Measurements from ENCODE around the gene CXCL11.
A peak's percentile ranks its signal among the peaks of the same experiment; 100 is the strongest.

The CXCL11 gene

GRCh38 chr4:76060506-76060905, 24.6 kb upstream of the CXCL11 start:
- no peaks in the 10 kb centered on the region for H3K27me3 ChIP-seq (replicated peaks; ENCODE audit: control insufficient read depth, insufficient read depth, low read length)
- H3K4me3 ChIP-seq (replicated peaks; ENCODE audit: low read depth, low read length) = no peak overlapping the region
- no peak for DNase-seq (ENCODE audit: extremely low read depth, insufficient read length)
- no peak for TF ChIP-seq CTCF (IDR thresholded peaks at IDR 0.05; ENCODE audit: insufficient read depth, low read length, poor library complexity, severe bottlenecking)
- no peaks in the 10 kb centered on the region for H3K36me3 ChIP-seq (ENCODE audit: control insufficient read depth, insufficient read depth, low read length)

DNA sequence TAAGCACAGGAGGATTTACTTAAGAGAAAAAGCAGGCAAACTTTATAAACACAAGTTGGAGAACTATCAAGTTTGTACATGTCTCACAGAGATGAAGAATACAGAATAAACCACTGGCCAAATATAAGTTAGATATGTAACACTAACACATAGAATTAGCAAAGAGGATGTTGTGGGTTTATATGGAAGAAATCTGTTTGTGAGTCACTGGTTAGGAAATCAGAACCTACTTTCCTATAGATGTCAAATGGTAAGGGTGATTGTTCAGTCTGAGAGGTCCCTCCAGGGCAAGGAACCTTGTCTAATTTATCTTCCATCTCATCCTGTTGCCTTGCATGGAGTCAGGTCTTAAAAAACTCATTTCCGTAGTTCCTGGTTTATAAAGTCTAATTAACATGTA, 23.9 kb upstream of the CXCL11 start:
- no peak for DNase-seq (ENCODE audit: extremely low read depth, insufficient read length)
- Histone ChIP-seq H3K4me3 (replicated peaks; ENCODE audit: low read depth, low read length) (no peak overlapping the region), H3K27me3 (replicated peaks; ENCODE audit: control insufficient read depth, insufficient read depth, low read length) (no peaks in the 10 kb centered on the region), H3K36me3 (ENCODE audit: control insufficient read depth, insufficient read depth, low read length) (no peaks in the 10 kb centered on the region)
- no peak for TF ChIP-seq CTCF (IDR thresholded peaks at IDR 0.05; ENCODE audit: insufficient read depth, low read length, poor library complexity, severe bottlenecking)

DNA sequence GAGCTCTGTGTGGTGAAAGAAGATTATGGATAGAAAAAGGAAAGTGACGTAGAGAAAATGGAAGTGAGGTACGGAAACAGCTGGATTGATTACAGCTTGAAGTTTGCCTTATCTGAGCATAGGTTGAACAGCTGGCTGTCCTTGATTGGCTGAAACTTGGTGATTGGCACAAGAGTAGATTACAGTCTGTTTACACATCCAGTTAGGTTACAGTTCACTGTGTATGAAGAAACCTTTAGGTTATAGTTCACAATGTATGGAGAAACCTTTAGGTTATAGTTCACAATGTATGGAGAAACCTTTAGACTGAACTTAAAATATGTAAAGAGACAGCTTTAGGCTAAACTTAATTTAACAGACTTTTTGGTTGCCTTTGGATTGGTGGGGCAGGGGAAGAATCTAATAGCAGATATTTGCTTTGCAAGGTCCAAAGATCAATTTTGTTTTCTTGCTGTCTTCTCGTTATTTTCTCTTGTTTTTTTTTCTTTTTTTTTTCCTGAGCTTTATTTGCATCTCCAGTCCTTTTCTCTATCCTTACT, 23.1 kb upstream of the CXCL11 start:
- DNase-seq (ENCODE audit: extremely low read depth, insufficient read length) = no peak
- H3K27me3 ChIP-seq (replicated peaks; ENCODE audit: control insufficient read depth, insufficient read depth, low read length) = no peaks in the 10 kb centered on the region
- no peak overlapping the region; the same call in 1 of the 2 replicates for H3K4me3 ChIP-seq (replicated peaks; ENCODE audit: low read depth, low read length)
- no peaks in the 10 kb centered on the region for H3K36me3 ChIP-seq (ENCODE audit: control insufficient read depth, insufficient read depth, low read length)
- no peak for TF ChIP-seq CTCF (IDR thresholded peaks at IDR 0.05; ENCODE audit: insufficient read depth, low read length, poor library complexity, severe bottlenecking)

- TF ChIP-seq CTCF (IDR thresholded peaks at IDR 0.05; ENCODE audit: insufficient read depth, low read length, poor library complexity, severe bottlenecking) = no peak
- H3K36me3 ChIP-seq (ENCODE audit: control insufficient read depth, insufficient read depth, low read length) = no peaks in the 10 kb centered on the region
- no peaks in the 10 kb centered on the region for H3K27me3 ChIP-seq (replicated peaks; ENCODE audit: control insufficient read depth, insufficient read depth, low read length)
- DNase-seq (ENCODE audit: extremely low read depth, insufficient read length) = peak; percentile 76
- no peak overlapping the region for H3K4me3 ChIP-seq (replicated peaks; ENCODE audit: low read depth, low read length)
Measured at GRCh38 chr4:76058302-76058701, 22.4 kb upstream of the CXCL11 start.

DNA sequence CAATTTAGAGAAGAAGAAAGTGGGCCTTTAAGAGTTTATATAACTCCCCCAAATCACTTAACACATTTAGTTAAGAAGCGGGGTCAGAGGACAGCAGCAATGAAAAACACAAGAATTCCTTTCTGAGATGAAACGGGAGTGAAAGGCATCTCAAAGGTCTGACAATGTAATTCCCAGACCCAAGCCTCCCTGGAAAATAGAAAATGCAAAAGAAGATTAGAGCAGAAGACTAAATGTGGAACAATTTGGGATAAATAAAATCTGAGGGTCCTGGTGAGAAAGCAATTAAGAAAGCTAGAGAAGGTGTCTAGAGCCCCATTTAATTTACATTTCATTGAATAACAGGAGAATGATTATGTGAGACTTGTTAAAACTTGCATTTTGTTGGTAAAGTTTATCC, 19.6 kb upstream of the CXCL11 start:
- H3K4me3 ChIP-seq (replicated peaks; ENCODE audit: low read depth, low read length) = no peak overlapping the region
- no peaks in the 10 kb centered on the region for H3K36me3 ChIP-seq (ENCODE audit: control insufficient read depth, insufficient read depth, low read length)
- H3K27me3 ChIP-seq (replicated peaks; ENCODE audit: control insufficient read depth, insufficient read depth, low read length) = no peaks in the 10 kb centered on the region
- DNase-seq (ENCODE audit: extremely low read depth, insufficient read length) = no peak
- TF ChIP-seq CTCF (IDR thresholded peaks at IDR 0.05; ENCODE audit: insufficient read depth, low read length, poor library complexity, severe bottlenecking) = no peak

DNA sequence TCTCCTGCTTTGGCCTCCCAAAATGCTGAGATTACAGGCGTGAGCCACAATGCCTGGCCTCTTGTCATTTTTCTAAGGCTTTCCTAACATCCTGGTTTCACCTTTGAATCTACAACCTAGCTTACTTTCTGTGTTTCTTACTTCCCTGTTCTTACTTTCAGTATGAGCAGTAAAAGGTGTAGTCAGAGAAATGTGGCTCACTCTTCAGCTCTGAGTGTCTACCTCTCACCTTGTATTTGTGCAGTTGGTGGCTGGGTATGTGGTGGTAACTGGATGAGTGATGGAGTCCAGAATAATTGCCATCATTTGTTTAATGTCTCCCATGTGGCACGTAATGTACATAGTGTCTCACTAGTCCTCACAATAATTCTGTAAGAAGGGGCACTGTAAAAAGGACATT, 19.1 kb upstream of the CXCL11 start:
- H3K4me3 ChIP-seq (replicated peaks; ENCODE audit: low read depth, low read length) = no peak overlapping the region
- TF ChIP-seq CTCF (IDR thresholded peaks at IDR 0.05; ENCODE audit: insufficient read depth, low read length, poor library complexity, severe bottlenecking) = no peak
- H3K27me3 ChIP-seq (replicated peaks; ENCODE audit: control insufficient read depth, insufficient read depth, low read length) = no peaks in the 10 kb centered on the region
- peak; percentile 69 for DNase-seq (ENCODE audit: extremely low read depth, insufficient read length)
- no peaks in the 10 kb centered on the region for H3K36me3 ChIP-seq (ENCODE audit: control insufficient read depth, insufficient read depth, low read length)
